Putamen (tissue), 1 donor: ENCODE measurements around the gene ACACB.

Source experiments
- DNase-seq: peaks from one replicate; pipeline ENCODE4 v3.0.0-alpha.2; 2016; ENCODE audit warnings: low spot score

The ACACB gene

DNA sequence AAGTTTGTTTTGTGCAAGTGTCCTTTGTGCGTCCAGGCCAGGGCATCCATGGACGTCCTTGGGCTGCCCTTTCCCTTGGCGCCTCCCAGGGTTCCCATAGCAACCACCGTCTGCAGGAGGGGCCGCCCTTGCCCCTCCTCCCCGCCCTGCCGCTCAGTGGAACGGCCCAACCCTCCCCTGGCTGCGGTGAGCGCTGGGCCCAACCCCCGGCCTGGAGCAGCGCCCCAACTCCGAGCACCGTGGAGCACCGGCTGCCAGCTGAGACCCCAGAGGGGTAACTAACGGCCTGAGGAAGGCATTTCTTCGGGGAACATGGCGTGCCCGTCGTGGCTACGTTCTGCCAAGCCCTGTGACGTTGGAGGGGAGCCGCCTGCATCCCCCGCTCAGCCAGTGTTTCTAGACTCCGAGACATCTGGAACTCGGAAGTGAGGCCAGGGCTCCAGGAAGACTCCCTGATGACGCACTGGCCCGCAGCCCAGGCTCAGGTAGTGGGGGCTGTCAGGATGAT is 5.3 kb upstream of the ACACB start:
- peak; percentile 92 for DNase-seq

DNA sequence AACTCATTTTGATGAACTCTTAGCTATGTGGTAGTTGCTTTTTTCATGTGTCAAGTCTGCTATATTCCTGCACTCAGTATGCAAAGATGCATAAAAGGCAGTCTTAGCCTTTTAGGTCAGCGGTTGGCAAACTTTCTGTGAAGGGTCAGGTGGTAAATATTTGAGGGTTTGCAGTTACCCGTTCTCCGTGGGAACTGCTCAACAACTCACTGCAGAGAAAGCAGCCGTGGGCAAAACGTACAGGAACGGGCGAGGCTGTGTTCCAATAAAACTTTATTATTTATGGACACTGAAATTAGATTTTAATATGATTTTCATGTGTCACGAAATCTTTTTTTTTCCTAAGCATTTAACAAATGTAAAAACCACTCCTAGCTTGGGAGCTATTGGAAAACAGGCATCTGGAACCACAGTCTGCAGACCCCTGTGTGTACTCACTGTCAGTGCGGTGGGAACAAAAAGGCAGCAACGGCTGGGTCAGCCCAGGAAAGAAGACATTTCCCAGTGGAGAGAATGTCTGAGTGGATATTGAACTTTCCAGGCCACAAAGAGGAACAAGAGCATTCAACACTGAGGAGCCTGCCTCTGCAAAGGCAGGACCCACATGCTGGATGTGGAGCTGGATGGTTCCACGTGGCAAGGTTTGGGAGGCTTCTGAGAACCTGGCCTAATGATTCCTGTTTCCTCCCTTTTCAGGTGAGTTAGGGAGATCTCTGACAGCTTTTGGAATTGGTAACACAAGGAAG is 3.5 kb upstream of the ACACB start:
- no peak for DNase-seq

DNA sequence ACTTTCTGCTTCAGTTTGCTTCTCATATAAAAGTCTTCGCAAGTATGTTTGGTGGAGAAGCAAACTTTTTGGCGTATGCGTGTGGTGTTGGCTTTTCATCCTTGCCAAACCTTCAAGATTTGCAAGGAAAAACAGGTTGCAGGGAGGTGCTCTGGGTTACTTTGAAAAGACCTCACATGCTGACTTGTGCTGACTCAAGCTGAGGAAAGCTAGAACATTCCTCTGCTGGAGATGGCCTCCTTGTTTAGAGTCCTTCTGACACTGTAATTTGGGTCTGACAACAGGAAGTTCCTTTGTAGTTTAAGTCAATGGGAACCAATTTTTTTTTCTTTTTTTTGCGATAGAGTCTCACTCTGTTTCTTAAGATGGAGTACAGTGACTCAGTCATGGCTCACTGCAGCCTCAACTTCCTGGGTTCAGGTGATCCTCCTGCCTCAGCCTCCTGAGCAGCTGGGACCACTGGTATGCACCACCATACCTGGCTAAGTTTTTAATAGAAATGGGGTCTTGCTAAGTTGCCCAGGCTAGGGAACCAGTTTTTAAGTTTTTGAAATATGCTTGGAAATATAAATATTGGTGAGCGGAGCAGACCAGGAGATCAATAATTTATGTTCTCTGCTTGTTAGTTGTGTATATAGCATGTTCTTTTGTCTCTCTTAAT is 2.6 kb upstream of the ACACB start:
- DNase-seq: no peak

DNA sequence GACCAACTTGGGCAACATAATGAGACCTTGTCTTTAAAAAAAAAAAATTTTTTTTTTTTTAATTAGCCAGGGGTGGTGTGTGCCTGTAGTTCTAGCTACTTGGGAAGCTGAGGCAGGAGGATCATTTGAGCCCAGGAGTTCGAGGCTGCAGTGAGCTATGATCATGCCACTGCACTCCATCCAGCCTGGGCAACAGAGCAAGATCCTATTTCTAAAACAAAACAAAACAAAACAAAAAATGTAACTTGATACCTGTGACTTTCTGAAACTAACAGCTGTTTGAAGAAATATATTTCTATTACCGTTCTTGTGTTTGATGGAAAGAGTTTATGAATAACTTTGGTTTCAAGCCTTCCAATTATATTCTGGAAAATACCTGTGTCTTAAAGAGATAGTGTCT is 1.7 kb upstream of the ACACB start:
- no peak for DNase-seq

DNA sequence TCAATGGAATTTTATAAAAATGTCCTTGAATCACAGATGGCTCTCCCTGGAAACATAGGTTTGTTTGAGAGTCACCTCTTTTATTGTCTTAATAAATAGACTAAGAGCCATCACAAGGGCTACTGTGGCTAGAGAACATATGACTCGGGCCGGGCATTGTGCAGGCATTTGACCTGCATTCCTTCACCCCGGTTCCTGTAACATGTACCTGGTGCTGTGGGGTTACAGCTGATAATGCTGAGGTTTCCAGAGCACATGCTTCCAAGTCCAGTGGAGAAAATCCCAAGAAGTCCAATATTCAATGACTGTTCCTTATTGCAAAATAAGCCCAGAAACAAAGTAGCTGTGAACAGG is 1.0 kb upstream of the ACACB start:
- no peak for DNase-seq

DNA sequence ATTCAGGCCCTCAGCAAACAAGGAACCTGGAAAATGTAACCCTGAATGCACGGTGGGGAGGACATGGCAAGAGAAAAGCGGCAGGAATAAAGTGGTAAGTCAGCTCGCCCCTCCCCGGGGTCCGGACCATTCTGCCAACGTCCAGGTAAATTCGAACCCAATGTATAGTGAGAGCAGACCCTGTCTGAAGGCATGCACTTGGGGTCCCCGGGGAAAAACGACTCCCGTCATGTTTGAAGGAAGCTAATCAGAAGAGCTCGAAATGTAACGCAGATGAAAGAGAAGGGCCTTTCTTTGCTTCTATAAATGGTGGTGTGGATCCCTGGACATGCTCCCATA is 193 bp downstream of the ACACB start:
- no peak for DNase-seq

DNA sequence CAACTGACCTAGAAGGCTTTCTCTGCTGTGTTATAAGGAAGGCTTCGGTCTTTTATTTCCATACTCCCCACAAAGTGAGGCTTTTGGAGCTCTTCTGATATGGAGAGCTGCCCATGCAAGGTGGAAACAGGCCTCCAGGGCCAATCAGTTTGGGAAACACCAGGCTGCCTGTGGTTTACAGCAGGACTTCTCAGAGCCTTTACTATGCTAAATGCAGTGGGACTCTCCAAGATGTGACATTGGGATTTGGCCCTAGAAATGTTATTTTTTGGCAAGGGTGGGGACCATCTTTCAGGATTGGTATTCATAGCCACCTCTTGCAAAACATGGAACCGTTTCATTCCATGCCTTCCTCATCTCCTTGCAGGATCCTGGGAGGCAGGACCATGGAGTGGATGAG is 3.7 kb downstream of the ACACB start:
- DNase-seq: no peak

DNA sequence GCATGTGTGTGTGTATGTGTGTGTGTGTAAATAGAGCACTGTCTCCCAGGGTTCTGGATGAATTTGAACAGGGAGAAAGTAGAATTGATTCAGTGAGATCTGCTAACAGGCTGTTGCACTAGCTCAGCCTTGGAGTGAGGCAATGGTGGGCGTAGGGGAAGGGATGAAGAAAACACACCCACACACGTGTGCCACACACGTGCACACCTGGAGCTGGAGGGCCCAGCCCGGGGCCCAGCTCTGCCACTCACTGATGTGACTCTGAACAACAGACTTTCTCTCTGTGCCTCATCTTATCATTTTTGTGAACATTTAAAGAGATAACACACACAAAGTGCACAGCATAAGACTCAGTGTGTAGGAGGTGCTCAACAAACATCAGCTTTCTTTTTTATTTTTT is 4.2 kb downstream of the ACACB start:
- no peak for DNase-seq

DNA sequence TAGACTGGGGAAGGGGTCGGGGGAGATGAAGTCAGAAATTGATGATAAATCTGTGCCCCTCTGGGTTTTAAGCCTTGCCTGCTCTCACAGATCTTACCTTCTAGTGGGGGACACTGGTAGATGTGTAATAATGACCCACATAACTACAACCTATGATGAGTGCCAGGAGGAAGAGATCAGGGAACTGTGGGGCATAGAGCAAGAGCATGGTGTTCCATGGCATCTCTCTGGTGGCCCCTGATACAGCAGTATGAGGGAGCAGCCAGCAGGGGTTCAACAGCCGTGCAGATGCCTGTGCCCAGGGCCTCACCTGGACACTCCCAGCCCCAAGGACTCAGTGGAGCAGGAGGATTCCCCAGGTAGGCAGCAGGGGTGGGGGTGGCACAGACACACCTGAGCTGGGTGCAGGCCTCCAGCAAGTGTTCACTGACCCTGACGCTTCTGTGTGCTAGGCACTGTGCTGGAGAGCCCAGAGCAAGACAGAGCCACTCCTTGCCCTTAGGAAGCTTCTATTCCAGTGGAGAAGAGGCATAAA is 5.0 kb downstream of the ACACB start:
- DNase-seq: no peak

DNA sequence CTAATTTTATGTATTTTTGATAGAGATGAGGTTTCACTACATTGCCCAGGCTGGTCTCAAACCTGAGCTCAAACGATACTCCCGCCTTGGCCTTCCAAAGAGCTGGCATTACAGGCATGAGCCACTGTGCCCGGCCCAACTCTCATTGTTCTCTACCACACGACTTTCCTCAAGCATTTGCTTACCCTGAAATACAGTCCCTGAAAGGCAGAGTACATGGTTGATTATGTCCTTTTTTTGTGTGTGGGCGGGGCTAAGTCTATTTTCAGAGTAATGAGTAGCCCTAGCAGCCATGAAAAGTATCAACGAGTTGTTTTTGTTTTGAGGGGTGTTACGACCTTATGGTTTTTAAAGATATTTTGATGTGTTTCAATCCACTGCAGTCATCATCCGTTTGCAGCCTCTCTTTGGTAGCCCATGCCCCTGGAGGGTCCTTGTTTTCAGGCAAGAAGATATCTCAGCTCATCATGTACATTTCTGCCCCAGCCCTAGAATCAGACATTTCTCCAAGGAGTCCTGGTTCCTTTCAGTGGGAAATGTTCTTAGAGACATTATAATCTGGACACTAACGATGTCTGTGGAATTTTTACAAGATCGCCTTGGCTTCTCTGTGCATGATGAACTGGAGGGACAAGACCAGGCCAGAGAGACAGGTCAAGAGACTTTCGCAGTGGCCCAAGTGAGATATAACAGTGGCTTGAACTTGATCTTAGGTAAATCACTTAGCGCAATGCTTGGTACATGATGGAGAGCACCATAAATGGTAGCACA is 8.7 kb downstream of the ACACB start:
- no peak for DNase-seq

DNA sequence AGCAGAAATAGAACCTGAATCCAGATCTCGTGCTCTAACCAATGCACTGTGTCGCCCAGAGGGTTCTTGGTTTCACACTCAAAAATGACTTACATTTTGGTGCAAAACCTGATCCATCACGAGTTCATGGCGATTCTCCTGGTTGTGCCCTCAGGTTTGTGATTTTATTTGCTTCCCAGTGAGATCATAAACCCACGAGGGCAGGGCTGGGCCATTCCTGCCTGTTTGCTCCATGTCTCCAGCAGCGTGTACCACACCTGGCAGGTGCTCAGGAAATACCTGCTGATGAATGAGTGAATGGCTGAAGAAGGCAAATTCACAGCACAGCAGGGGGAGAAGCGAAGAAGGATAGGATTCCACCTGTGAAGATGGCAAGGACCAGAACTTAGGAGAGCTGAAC is 9.4 kb downstream of the ACACB start:
- DNase-seq: no peak

DNA sequence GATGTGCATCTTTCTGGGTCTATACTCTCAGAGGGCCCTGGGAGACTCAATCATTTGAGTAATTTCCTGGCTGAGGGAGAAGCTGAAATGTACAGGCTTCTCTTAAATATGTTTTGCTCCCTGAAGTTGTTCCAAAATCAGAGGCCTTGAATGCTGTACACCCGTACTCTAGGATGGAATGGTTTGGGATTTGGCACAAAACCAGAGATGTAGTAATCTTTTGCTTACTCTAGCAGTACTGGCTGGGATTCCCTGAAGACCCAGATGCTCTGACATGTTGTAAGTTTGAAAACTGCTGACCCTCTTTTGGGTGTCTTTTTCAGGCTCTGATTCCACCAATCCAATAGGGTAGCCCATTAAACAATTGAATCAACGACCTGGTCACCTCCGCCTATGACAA is 10.4 kb downstream of the ACACB start:
- no peak for DNase-seq

DNA sequence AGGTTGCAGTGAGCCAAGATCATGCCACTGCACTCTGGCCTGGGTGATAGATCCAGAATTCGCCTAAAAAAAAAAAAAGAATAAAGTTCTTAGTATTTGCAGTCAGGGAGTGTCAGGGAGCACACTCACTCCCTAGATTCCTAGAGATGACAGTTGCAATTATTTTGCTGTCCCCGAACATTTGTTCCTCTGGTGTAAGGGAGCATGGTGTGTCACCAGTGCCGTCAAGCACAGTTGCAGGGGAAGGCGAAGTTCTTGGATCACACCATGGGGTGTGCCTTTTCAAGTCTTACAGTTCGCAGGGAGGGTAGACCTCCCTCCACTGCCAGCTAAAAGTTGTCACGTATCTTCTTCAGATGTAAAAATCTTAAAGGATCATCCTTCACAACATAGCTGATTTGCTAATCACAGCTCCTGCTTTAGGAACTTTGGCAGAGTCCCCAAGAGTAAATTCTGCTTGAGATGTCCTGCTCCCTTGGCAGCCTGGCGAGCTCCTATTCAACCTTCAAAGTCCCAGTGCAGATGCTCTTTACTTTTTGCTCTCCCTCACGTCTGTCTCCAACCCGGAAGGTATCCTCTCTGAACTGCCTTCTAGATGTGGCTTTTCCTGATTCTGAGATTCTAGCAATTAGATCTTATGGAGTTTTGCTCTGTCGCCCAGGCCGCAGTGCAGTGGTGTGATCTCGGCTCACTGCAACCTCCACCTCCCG is 11.3 kb downstream of the ACACB start:
- no peak for DNase-seq

DNA sequence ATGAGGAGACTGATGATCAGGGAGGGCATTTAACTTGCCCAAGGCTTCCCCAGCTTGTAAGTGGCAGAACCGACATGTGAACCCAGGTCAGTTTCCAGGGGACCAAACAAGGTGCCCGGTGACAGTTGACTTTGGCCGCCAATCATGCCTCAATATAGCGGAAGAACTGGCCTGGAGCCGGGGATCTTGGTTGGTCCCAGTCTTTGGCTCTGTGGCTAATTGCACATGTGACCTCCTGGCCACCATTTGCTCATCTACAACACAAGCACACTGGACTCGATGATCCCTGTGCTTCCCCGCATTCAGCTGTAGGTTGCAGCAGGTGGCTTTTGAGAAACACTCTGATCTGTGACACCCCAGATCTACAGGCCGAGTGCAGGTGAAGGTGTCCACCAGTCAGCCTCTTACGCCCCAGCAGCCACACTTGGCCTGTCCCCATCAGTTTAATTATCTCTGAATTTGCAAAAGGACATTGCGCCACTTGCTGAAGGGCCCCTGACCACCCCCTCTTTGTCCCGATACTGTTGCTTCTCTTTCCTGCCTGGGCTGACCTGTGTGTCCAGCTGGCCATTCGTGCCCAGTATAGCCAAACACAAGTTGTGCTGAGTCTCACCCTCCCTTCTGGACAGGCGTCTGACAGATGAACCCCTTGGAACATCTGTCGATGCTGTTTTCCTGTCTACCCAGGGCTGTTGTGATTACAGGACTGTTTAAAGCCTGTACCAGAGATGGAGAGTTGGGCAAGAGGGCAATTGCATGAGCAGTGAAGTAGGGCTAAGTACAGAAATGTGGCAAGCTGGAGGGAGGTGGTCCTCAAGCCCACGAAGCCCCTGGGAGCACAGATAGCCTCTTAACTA is 14.1 kb downstream of the ACACB start:
- DNase-seq: no peak

DNA sequence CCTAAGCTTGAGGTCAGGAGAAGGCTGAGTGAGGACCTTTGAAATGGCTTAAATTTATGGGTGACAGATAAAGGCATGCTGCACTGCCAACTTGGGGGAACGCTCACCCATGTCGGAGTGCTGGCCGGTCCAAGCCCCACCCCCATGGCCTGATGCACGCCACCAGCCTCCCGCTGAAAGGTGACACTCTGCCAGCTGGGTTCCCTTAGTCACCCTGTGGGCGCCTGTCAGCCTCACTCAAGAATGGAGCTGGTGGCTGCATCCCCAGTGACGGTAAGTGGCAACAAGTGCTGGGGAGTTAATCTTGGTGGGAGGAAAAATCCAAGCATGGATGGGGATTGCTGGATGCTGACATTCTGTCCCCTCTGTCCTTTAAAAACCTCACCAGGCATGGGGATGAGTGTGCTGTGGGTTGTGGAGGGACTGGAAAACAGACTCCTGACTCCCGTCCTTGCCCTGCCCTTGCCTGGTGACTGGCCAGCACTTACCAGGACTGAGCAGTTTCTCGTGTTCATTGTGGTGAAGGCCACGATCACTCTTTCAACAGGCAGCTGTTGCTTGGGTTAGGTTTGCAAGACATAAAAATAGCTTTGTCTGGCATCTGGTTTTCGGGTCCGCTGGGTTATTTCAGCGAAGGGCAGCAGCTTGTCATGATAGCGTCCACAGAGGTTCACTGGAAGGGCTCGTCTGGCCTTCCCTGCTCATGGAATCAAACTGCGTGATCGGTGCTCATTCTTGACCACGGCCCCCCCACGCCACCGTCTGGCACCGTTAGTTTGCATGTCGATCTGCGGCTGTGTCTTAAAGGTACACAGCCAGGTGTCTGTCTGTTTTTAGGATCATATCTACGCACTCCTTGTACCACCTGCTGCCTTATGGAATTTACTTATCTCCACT is 15.0 kb downstream of the ACACB start:
- no peak for DNase-seq

DNA sequence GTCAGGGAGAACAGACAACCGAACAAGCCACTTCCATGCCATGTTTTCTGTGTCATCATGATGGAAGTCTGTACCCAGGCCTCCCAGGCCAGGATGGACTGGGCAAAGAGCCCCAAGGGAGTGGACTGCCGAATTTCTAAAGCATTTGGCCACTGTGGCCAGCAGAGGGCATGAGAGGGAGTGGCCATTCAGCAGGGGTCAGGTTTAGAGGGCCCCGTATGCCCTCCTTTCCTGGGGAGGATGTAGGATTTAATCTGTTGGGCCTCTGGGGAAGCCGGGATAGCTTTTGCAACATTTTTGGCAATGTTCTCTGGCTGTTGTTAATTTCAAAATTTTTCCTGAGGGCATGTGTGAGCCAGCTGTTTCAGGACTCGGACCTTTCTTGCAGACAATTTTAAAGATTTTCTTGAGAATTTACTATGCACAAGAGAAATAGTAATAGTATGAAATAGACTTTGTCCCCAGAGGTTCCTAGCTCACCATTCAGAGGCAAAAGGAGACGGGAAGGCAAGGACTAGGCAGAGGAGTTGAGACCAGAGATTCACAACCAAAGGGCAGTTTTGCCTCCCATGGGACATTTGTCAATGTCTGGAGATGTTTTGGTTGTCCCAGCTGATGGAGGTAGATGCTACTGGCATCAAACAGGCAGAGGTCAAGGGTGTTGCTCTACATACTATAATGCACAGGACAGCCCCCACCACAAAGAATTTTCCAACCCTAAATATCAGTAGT is 18.0 kb downstream of the ACACB start:
- no peak for DNase-seq

DNA sequence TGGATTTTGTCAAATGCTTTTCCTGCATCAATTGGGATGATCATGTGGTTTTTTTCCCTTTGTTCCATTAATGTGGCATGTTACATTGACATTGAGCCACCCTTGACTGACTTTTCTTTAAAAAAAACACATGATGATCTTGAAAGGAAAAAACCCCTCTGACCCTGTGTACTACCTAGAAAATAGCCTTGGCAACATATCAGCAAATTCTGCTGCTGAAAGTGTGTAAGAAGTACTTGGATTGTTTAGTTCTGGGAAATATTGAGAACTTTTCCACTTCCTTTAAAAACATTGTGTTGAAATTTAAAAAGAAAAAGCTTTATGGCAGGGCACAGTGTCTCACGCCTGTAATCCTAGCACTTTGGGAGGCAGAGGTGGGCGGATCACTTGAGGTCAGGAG is 20.7 kb downstream of the ACACB start:
- no peak for DNase-seq

DNA sequence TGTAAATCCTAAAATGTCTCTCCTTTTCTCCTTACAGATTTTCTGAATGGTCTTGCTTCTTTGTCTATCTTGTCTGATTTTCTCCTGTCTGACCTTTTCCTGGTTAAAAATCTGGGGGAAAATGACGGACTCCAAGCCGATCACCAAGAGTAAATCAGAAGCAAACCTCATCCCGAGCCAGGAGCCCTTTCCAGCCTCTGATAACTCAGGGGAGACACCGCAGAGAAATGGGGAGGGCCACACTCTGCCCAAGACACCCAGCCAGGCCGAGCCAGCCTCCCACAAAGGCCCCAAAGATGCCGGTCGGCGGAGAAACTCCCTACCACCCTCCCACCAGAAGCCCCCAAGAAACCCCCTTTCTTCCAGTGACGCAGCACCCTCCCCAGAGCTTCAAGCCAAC is 23.0 kb downstream of the ACACB start:
- no peak for DNase-seq

DNA sequence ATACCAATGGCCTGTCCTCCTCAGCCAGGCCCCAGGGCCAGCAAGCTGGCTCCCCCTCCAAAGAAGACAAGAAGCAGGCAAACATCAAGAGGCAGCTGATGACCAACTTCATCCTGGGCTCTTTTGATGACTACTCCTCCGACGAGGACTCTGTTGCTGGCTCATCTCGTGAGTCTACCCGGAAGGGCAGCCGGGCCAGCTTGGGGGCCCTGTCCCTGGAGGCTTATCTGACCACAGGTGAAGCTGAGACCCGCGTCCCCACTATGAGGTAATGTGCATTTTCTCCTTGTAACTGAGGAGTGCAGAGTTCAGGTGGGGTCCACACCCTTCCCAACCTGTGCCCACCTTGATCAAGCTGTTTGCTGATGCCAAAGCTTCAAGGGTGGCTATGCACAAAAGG is 23.4 kb downstream of the ACACB start:
- no peak for DNase-seq

DNA sequence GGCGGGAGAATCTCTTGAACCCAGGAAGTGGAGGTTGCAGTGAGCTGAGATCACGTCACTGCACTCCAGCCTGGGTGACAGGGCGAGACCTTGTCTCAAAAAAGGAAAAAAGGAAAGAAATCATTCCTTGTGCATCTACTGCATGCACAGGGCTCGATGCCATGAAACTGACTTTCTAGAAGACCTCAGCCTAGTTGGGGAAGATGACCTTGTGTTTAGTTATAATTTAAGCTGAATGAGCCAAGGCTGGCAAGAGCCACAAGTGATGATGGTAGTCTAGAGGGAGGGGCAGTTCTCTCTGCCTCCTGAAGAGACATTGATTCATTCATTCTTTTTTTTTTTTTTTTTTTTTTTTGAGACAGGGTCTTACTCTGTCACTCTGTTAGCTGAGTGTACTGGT is 24.2 kb downstream of the ACACB start:
- no peak for DNase-seq
